Retinal pigment epithelial cell (primary cell): ENCODE data around the gene LMF1.
A peak's percentile ranks its signal among the peaks of the same experiment; 100 is the strongest.

Source experiments
- DNase-seq: peaks from one replicate; pipeline ENCODE4 v3.0.0-alpha.2; 2010; ENCODE audit warnings: low read depth
- H3K4me3 ChIP-seq: 2 replicates; pipeline ENCODE4 v1.5.1; 2011; ENCODE audit warnings: mild to moderate bottlenecking, low read length, control low read depth, moderate library complexity
- TF ChIP-seq, protein P1 (sequence below): conservative IDR thresholded peaks from 2 replicates; pipeline ENCODE4 v1.5.1; 2011; ENCODE audit warnings: low read depth, low read length, control low read depth, inconsistent platforms

The LMF1 gene

DNA sequence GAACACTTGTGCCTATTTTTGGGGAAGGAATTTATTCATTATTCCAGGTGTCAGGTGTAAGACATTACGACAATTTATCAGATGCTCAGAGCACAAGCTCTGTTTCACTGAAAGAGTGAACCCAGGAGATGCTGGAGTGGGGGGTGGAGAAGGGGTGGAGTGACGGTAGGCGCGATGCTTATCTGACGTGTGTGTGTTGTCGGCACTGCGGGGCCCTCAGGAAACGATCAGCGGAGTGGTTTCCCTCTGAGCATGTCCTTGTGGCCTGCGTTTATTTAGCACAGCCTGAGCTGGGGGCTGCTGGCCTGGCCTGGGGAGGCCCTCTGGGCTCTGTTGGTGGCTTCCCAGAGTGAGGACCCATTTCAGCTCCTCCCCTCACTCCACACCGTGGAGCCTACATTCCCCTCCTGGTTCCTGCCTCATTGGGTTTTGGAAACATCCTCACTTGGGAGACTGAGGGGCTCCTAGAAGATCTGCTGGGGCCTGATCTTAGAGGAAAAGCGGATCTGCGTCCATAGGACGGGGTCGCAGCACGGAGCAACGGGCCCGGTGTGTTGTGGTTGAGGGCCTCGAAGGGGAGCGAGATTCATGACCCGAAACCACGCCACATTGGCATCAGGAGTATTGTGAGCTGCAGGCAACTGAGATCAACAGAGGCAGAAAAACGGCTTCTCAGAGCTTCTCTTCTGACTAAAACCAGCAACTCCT is 151.3 kb downstream of the LMF1 start:
- no peak overlapping the region for H3K4me3 ChIP-seq
- no peak for DNase-seq
- TF ChIP-seq, protein P1, sequence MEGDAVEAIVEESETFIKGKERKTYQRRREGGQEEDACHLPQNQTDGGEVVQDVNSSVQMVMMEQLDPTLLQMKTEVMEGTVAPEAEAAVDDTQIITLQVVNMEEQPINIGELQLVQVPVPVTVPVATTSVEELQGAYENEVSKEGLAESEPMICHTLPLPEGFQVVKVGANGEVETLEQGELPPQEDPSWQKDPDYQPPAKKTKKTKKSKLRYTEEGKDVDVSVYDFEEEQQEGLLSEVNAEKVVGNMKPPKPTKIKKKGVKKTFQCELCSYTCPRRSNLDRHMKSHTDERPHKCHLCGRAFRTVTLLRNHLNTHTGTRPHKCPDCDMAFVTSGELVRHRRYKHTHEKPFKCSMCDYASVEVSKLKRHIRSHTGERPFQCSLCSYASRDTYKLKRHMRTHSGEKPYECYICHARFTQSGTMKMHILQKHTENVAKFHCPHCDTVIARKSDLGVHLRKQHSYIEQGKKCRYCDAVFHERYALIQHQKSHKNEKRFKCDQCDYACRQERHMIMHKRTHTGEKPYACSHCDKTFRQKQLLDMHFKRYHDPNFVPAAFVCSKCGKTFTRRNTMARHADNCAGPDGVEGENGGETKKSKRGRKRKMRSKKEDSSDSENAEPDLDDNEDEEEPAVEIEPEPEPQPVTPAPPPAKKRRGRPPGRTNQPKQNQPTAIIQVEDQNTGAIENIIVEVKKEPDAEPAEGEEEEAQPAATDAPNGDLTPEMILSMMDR, result no peak

DNA sequence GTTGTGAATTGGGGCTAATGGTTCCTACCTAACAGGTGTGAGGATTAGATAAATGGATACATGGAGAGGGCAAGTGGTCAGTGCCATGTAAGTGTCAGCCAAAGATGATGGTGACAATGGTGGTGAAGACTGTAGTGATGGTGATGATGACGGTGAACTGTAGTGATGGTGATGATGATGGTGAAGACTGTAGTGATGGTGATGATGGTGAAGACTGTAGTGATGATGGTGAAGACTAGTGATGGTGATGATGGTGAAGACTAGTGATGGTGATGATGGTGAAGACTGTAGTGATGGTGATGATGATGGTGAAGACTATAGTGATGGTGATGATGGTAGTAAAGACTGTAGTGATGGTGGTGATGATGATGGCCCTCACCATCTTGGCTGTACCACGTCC is 152.2 kb downstream of the LMF1 start:
- TF ChIP-seq, protein P1, result no peak
- DNase-seq, result no peak
- no peak overlapping the region for H3K4me3 ChIP-seq

GRCh38 chr16:818132-818531 is 152.7 kb downstream of the LMF1 start:
- no peak for DNase-seq
- TF ChIP-seq, protein P1, result no peak
- H3K4me3 ChIP-seq, result no peak overlapping the region

GRCh38 chr16:817001-817906 is 153.5 kb downstream of the LMF1 start:
- no peak for DNase-seq
- TF ChIP-seq, protein P1, result no peak
- H3K4me3 ChIP-seq, result no peak overlapping the region

DNA sequence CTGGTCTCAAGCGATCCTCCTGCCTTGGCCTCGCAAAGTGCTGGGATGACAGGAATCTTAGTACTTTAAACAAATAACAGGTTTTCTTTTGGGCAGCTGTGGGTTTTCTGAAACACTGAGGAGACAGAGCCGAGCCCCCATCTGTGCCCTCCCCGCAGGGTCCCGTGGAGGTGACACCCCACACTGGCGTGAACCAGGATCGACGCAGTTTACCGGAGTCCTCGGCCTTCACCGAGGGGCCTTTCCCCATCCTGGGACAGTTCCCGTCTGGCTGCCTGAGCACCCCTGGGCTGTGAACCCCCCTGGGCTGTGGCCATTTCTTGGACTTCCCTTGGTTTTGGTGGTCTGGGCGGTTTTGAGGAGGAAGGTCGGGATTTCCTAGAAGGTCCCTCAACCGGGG is 154.9 kb downstream of the LMF1 start:
- no peak for DNase-seq
- H3K4me3 ChIP-seq, result no peak overlapping the region
- TF ChIP-seq, protein P1, result no peak

DNA sequence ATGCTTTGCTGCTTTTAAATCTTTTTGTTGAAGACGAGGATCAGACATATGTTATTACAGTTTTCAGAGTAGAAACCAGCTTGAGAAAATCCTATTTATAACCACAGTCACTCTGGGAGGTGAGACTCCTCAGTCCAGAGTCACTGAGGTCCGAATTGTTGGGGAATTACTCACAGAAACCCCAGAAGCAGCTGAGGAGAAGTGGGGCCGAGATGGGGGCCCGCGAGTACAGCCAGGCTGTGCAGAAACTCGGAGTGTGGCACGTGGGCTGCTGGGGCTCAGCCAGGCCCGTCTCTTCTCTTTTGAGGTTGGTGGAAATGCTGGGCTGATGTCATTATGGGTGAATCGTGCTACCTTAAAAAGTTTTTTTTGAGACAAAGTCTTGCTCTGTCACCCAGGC is 155.8 kb downstream of the LMF1 start:
- H3K4me3 ChIP-seq, result no peak overlapping the region
- peak; percentile 6 for DNase-seq
- TF ChIP-seq, protein P1, result no peak
